Natural killer cell (primary cell): ENCODE data around the gene PYHIN1. TPM values are rescaled to one million over a fixed set of nuclear protein-coding genes. Genes with fewer than 3 reads are reported as not detected.

Experiments used
- ATAC-seq, 3 donors: fragments of 150-1000 bp in 2 of 3; fragments of 200-7000 bp in 1 of 3; cut with Tn5 transposase; 1 replicate in 1 of 3; 2 replicates in 2 of 3; pipeline ENCODE4 v1.10.0; 2021; ENCODE audit warnings: mild to moderate bottlenecking in 2 of 3, moderate library complexity in 2 of 3
- DNase-seq, 2 donors: peaks; one replicate each; pipeline versions ENCODE4 v3.0.0 to v3.0.0-alpha.2; 2013 to 2021; ENCODE audit warnings: mixed read lengths in 1 of 2
- H3K27ac ChIP-seq: one replicate; pipeline ENCODE4 v1.5.1; 2013; ENCODE audit warnings: mild to moderate bottlenecking, low read length
- H3K27me3 ChIP-seq: one replicate; pipeline ENCODE4 v1.6.1; 2013; ENCODE audit warnings: low read length; ENCODE audit not compliant: control insufficient read depth, insufficient read depth
- H3K36me3 ChIP-seq: one replicate; pipeline ENCODE4 v1.6.1; 2013; ENCODE audit warnings: low read length; ENCODE audit not compliant: control insufficient read depth, insufficient read depth
- H3K4me1 ChIP-seq: one replicate; pipeline ENCODE4 v1.6.1; 2013; ENCODE audit warnings: low read length; ENCODE audit not compliant: control insufficient read depth, insufficient read depth
- H3K4me3 ChIP-seq: one replicate; pipeline ENCODE4 v1.5.1; 2013; ENCODE audit warnings: low read length
- H3K9me3 ChIP-seq: one replicate; pipeline ENCODE4 v1.6.1; 2013; ENCODE audit warnings: low read length; ENCODE audit not compliant: control insufficient read depth, insufficient read depth
- H3K27ac Mint-ChIP-seq, 2 donors: one replicate each; pipeline ENCODE4 v1.8.0; 2022; ENCODE audit warnings: mild to moderate bottlenecking in 2 of 2, mixed read lengths in 2 of 2, moderate library complexity in 1 of 2
- H3K27me3 Mint-ChIP-seq, 2 donors: one replicate each; pipeline ENCODE4 v1.8.0; 2022; ENCODE audit warnings: low read depth in 2 of 2, mixed read lengths in 2 of 2
- H3K36me3 Mint-ChIP-seq: one replicate; pipeline ENCODE4 v1.8.0; 2022; ENCODE audit warnings: mixed read lengths
- H3K4me1 Mint-ChIP-seq, 2 donors: one replicate each; pipeline ENCODE4 v1.8.0; 2022; ENCODE audit warnings: mixed read lengths in 2 of 2
- H3K4me3 Mint-ChIP-seq: one replicate; pipeline ENCODE4 v1.8.0; 2022; ENCODE audit warnings: mild to moderate bottlenecking, moderate library complexity, mixed read lengths
- H3K9me3 Mint-ChIP-seq, 2 donors: one replicate each; pipeline ENCODE4 v1.8.0; 2022; ENCODE audit warnings: mixed read lengths in 2 of 2
- WGBS: methylation state at CpG from one replicate; pipeline ENCODE4 v1.1.7; 2013; ENCODE audit warnings: missing lambda C conversion rate; ENCODE audit not compliant: insufficient coverage; 5-methylcytosine and 5-hydroxymethylcytosine counted together
- intact Hi-C: fragments of 100-400 bp; cut with micrococcal nuclease; formaldehyde crosslinking; loops from one replicate; pipeline ENCODE4 v1.14.2; 2022
- total RNA-seq, 4 donors: library from RNA; stranded (reverse); fragments of 120-200 nt in 1 of 4; gene quantifications; one replicate each; pipeline versions ENCODE4 v1.2.3 to v1.2.4, GENCODE V29; 2013 to 2022
- TF ChIP-seq, protein P1 (sequence below): fragments of 200-600 bp; IDR thresholded peaks from one replicate; pipeline ENCODE4 v1.8.0; 2022; ENCODE audit warnings: antibody characterized with exemption

Gene PYHIN1
- total RNA-seq, 3 donors from 2014 or later (not counting 1 experiment from before 2014, with no cell fraction given), result 171 to 313 (median 197) TPM

DNA sequence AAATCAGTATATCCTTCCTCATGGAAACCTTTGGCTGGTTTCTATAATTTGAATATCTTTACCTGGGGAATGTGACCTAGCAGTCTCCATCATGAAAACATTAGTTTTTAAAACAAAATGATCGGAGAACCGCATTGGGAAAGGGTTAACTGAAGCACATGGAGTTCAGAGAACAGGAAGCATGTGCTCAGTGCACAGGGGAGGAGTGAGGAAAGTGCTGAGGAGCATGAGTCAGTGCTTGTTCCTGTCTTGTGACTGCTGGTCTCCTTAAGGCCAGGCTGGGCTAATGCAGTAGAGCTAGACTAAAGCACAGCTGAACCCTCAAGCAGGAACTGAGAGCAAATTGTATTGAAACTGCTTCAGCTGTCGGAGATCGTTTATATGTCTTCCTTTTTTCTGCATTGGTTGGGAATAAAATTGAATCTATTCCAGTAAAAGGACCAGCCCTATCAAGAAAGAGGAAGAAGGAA is 84.1 kb downstream of the PYHIN1 start:
- peaks cover 79 to 84% of the 10 kb centered on the region in 2 donors for H3K4me1 Mint-ChIP-seq
- H3K4me1 ChIP-seq, result peaks cover 31% of the 10 kb centered on the region
- DNase-seq (peak; percentile 60 to 83), ATAC-seq (peak; percentile 87 to 95 (median 90))
- H3K9me3 ChIP-seq, result no peaks in the 10 kb centered on the region
- H3K27me3 ChIP-seq, result no peaks in the 10 kb centered on the region
- 2% methylated on average over 4 of the region's 4 CpGs for WGBS
- H3K4me3 Mint-ChIP-seq, result peak overlapping the region; percentile 81
- H3K4me3 ChIP-seq, result no peak overlapping the region
- peaks cover 53% of the 10 kb centered on the region for H3K36me3 ChIP-seq
- H3K9me3 Mint-ChIP-seq, result no peaks in the 10 kb centered on the region
- peaks cover 31% of the 10 kb centered on the region for H3K36me3 Mint-ChIP-seq
- peak overlapping the region; percentile 90 to 94 for H3K27ac Mint-ChIP-seq
- H3K27ac ChIP-seq, result peak overlapping the region; percentile 46
- no peaks in the 10 kb centered on the region for H3K27me3 Mint-ChIP-seq
- intact Hi-C loops, result no loop called here
- TF ChIP-seq, protein P1, sequence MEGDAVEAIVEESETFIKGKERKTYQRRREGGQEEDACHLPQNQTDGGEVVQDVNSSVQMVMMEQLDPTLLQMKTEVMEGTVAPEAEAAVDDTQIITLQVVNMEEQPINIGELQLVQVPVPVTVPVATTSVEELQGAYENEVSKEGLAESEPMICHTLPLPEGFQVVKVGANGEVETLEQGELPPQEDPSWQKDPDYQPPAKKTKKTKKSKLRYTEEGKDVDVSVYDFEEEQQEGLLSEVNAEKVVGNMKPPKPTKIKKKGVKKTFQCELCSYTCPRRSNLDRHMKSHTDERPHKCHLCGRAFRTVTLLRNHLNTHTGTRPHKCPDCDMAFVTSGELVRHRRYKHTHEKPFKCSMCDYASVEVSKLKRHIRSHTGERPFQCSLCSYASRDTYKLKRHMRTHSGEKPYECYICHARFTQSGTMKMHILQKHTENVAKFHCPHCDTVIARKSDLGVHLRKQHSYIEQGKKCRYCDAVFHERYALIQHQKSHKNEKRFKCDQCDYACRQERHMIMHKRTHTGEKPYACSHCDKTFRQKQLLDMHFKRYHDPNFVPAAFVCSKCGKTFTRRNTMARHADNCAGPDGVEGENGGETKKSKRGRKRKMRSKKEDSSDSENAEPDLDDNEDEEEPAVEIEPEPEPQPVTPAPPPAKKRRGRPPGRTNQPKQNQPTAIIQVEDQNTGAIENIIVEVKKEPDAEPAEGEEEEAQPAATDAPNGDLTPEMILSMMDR, result no peak

GRCh38 chr1:159023723-159024122 is 92.4 kb downstream of the PYHIN1 start:
- no peaks in the 10 kb centered on the region for H3K27me3 ChIP-seq
- no peaks in the 10 kb centered on the region for H3K9me3 ChIP-seq
- TF ChIP-seq, protein P1, result no peak
- Mint-ChIP-seq H3K27ac (peak overlapping the region; percentile 62 to 87), H3K36me3 (peaks cover 35% of the 10 kb centered on the region), H3K9me3 (no peaks in the 10 kb centered on the region), H3K4me1 (peaks cover 73 to 85% of the 10 kb centered on the region in 2 donors), H3K4me3 (peak overlapping the region; percentile 40), H3K27me3 (no peaks in the 10 kb centered on the region)
- H3K4me3 ChIP-seq, result no peak overlapping the region
- H3K36me3 ChIP-seq, result peaks cover 69% of the 10 kb centered on the region
- no peak overlapping the region for H3K27ac ChIP-seq
- peaks cover 13% of the 10 kb centered on the region for H3K4me1 ChIP-seq
- intact Hi-C loops, result no loop called here
- WGBS, result 96% methylated on average over 10 of the region's 10 CpGs
- DNase-seq (no peak), ATAC-seq (no peak)

GRCh38 chr1:159025043-159025442 is 93.7 kb downstream of the PYHIN1 start:
- ATAC-seq (no peak), DNase-seq (no peak)
- no peaks in the 10 kb centered on the region for H3K27me3 Mint-ChIP-seq
- WGBS, result 100% methylated on average over 6 of the region's 7 CpGs
- H3K4me3 Mint-ChIP-seq, result peak overlapping the region; percentile 11
- H3K4me1 Mint-ChIP-seq, result peaks cover 77 to 85% of the 10 kb centered on the region in 2 donors
- H3K9me3 Mint-ChIP-seq, result no peaks in the 10 kb centered on the region
- peak overlapping the region; percentile 62 to 78 for H3K27ac Mint-ChIP-seq
- TF ChIP-seq, protein P1, result no peak
- Histone ChIP-seq H3K36me3 (peaks cover 67% of the 10 kb centered on the region), H3K4me3 (no peak overlapping the region), H3K9me3 (no peaks in the 10 kb centered on the region), H3K27ac (no peak overlapping the region), H3K4me1 (peaks cover 13% of the 10 kb centered on the region), H3K27me3 (no peaks in the 10 kb centered on the region)
- intact Hi-C loops, result no loop called here
- H3K36me3 Mint-ChIP-seq, result peaks cover 40% of the 10 kb centered on the region

Other genes with a start within 250 kb of the PYHIN1 start
- gene SPTA1, start 244.8 kb upstream of the PYHIN1 start, total RNA-seq, result under 1 TPM in 1 of 3 donors, not detected in 2; 0.30 TPM
- gene OR6K2, start 230.9 kb upstream of the PYHIN1 start, total RNA-seq, result not detected
- gene OR6K3, start 210.8 kb upstream of the PYHIN1 start, total RNA-seq, result 1 to 10 TPM in 1 of 3 donors, not detected in 2; 1.7 TPM
- gene OR6K6, start 176.8 kb upstream of the PYHIN1 start, total RNA-seq, result not detected
- 1 to 10 TPM in 1 of 3 donors, not detected in 2; 4.0 TPM for gene OR6N1, start 159.4 kb upstream of the PYHIN1 start, total RNA-seq
- under 1 TPM in 1 of 3 donors, not detected in 2; 0.95 TPM for gene OR6N2, start 150.3 kb upstream of the PYHIN1 start, total RNA-seq
- 10 to 100 TPM in 1 of 3 donors, 1 to 10 TPM in 2; 3.3 to 14.3 (median 7.0) TPM for gene MNDA, start 100.2 kb upstream of the PYHIN1 start, total RNA-seq
- 100 to 1,000 TPM; 141 to 218 (median 151) TPM for gene IFI16, start 78.4 kb downstream of the PYHIN1 start, total RNA-seq
- 1 to 10 TPM in 1 of 3 donors, not detected in 2; 1.1 TPM for gene AIM2, start 145.2 kb downstream of the PYHIN1 start, total RNA-seq
- not detected for gene CADM3, start 240.1 kb downstream of the PYHIN1 start, total RNA-seq